ENCODE results near the gene ALOX5AP. TPM values are rescaled to one million over a fixed set of nuclear protein-coding genes. Genes with fewer than 3 reads are reported as not detected.

Gene ALOX5AP
- total RNA-seq, 1 donor from 2014 or later: 5.4 TPM

DNA sequence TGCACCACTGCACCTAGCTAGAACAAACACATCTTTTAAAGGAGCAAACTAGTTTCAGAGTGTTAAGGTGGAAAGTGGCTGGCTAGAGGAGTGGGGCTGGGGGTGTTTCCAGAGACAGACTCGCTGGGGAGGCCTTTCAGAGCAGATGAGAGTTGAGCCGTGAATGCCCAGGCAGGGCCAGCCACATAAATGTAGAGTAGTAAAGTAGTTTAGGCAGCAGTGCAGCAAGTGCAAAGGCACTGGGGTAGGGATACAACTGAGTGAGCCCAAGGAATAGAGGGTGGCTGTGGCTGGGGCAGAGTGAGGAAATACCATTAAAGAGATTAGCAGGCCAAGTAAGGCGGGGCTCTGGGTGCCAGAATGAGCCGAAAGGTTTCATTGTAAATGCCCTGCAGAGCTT is 72.0 kb downstream of the ALOX5AP start:
- DNase-seq (ENCODE audit: low spot score): no peak
- intact Hi-C loops (cut with DNase I): loop anchor here (10.0 kb wide), 2 partner anchors 237 to 403 kb away; no protein-coding TSS in a partner anchor

DNA sequence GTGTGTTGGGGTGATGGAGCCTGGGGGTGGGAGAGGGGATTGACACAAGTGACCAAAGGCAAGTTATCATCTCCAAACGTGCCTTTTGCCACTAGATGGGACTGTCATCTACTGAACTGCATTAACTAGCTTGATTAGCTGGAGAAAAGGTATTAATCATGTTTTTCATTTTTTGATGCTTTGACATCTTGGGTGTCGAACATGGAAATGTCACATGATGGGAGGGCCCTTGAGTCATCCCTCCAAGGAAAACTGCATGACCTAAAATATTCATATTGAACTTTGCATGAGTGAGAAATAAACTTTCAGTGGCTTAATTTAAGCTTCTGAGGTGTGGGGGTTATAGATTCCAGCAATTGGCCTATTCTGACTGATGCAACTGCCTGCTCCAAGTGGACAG is 73.3 kb downstream of the ALOX5AP start:
- intact Hi-C loops (cut with DNase I): loop anchor here (10.0 kb wide), 2 partner anchors 236 to 404 kb away; no protein-coding TSS in a partner anchor
- DNase-seq (ENCODE audit: low spot score): no peak

DNA sequence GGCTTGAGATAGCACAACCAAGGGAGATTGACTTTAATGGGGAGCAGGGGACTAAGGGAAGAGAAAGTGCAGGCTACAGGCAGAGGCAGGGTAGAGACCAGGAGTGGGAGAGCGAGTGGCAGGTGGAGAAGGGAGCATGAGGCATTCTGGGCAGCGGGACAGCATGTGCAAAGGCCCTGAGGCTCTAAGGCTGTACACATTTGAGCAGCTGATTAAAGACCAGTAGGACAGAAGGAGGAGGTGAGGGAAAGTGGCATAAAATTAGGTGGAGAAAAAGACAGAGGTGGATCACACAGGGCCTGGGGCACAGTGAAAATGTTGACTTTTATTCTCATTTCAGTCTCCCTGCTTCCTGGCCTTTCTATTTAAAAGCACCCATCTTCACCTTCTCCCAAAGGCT is 74.4 kb downstream of the ALOX5AP start:
- intact Hi-C loops (cut with DNase I): loop anchor here (10.0 kb wide), 2 partner anchors 235 to 405 kb away; no protein-coding TSS in a partner anchor
- DNase-seq (ENCODE audit: low spot score): no peak

DNA sequence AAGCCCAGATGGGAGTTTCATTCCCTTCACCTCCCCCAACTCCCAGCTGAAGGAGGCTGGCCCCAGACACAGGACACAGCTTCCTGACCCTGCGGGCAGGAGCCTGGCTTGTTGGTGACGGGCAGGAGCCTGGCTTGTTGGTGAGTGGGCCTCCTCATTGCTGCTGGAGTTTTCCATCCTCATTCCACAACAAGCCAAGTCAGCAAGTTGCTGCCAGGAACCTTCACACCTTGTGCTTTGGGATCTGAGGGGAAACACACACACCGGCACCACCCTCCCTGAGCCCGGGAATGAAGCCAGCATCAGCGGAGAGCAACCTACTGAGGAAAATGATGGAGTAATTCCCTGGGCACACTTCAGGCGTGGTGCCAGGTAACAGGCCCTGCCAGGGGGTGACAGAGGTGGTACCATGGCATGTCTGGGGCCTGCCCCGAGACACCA is 74.9 kb downstream of the ALOX5AP start:
- intact Hi-C loops (cut with DNase I): no loop called here
- DNase-seq (ENCODE audit: low spot score): no peak

DNA sequence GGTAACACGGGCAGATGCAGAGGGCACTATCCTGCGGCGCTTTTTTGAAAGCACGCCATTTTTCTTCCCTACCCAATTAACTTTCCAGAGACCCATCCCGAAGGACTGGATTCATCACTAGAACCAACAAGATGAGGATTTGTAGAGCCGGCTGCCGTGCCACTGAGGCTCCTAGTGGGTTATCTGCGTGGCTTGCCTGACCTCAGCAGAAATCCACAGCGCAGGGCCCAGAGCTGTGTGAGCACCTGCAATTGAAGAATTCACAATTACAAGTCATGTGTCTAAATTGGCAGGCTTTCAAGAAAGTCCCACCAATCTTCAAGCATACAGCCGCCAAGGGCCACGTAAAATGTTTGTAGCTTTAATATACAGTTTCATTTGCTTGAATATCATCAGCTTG is 75.5 kb downstream of the ALOX5AP start:
- intact Hi-C loops (cut with DNase I): no loop called here
- no peak for DNase-seq (ENCODE audit: low spot score)

Other genes starting within 250 kb of the ALOX5AP start
- 9.8 TPM for gene USPL1, start 117.6 kb upstream of the ALOX5AP start, total RNA-seq
- 11.7 TPM for gene MEDAG, start 170.7 kb downstream of the ALOX5AP start, total RNA-seq
- not detected for gene TEX26, start 197.1 kb downstream of the ALOX5AP start, total RNA-seq